HEK293 (cell line): ENCODE results near the gene ZCCHC9.

Experiments used
- CTCF ChIA-PET: fragments of 350-600 bp; formaldehyde crosslinking; extraction: SDS; loops from one replicate; lab custom pipeline; 2021; ENCODE audit warnings: antibody characterized with exemption; lab: Yijun Ruan, JAX
- POLR2A ChIA-PET: fragments of 300-600 bp; formaldehyde crosslinking; extraction: SDS; loops from one replicate; lab custom pipeline; 2020; ENCODE audit warnings: antibody characterized with exemption, inconsistent platforms; lab: Yijun Ruan, JAX
- H3K27ac ChIP-seq: fragments of 200-500 bp; sonication (Bioruptor generic); 2 replicates; pipeline ENCODE4 v1.5.1; 2014; ENCODE audit warnings: low read depth, low read length, control low read depth, inconsistent platforms; ENCODE audit errors: extremely low read depth
- H3K36me3 ChIP-seq, 2 experiments: fragments of 200-500 bp in 1 of 2; sonication (Bioruptor generic) in 1 of 2; 1 replicate in 1 of 2; 2 replicates in 1 of 2; pipeline ENCODE4 v1.5.1; 2014 to 2017; ENCODE audit warnings: inconsistent platforms in 2 of 2, low read length in 2 of 2; ENCODE audit not compliant: control insufficient read depth in 2 of 2, insufficient read depth in 1 of 2
- H3K4me1 ChIP-seq: fragments of 200-500 bp; sonication (Bioruptor generic); 2 replicates; pipeline ENCODE4 v1.5.1; 2014; ENCODE audit warnings: mild to moderate bottlenecking, low read length, inconsistent platforms; ENCODE audit not compliant: control insufficient read depth, insufficient read depth
- H3K4me3 ChIP-seq: 2 replicates; pipeline ENCODE4 v1.5.1; 2011; ENCODE audit warnings: low read depth, mild to moderate bottlenecking, control low read depth, low read length, moderate library complexity
- H3K9me3 ChIP-seq: fragments of 200-500 bp; sonication (Bioruptor generic); 2 replicates; pipeline ENCODE4 v1.5.1; 2014; ENCODE audit warnings: low read depth, low read length, inconsistent platforms; ENCODE audit not compliant: control insufficient read depth, insufficient read depth
- GLI4 ChIP-seq: fragments of 450-650 bp; formaldehyde crosslinking; IDR thresholded peaks from 2 replicates; pipeline ENCODE4 v1.5.1; 2016; ENCODE audit warnings: missing biosample characterization, missing genetic modification characterization
- KLF16 ChIP-seq: fragments of 450-650 bp; formaldehyde crosslinking; IDR thresholded peaks from 2 replicates; pipeline ENCODE4 v1.5.1; 2017; ENCODE audit warnings: missing biosample characterization, missing genetic modification characterization
- KLF7 ChIP-seq: fragments of 450-650 bp; formaldehyde crosslinking; IDR thresholded peaks from 2 replicates; pipeline ENCODE4 v1.5.1; 2016; ENCODE audit warnings: missing biosample characterization, missing genetic modification characterization, borderline replicate concordance
- OVOL3 ChIP-seq: fragments of 450-650 bp; formaldehyde crosslinking; IDR thresholded peaks from 2 replicates; pipeline ENCODE4 v1.5.1; 2016; ENCODE audit warnings: missing biosample characterization, missing genetic modification characterization
- PRDM2 ChIP-seq: fragments of 450-650 bp; formaldehyde crosslinking; IDR thresholded peaks from 2 replicates; pipeline ENCODE4 v1.5.1; 2016; ENCODE audit warnings: missing biosample characterization, missing genetic modification characterization, borderline replicate concordance
- SALL2 ChIP-seq: fragments of 450-650 bp; formaldehyde crosslinking; IDR thresholded peaks from 2 replicates; pipeline ENCODE4 v1.5.0; 2017; ENCODE audit warnings: missing biosample characterization, mild to moderate bottlenecking, missing genetic modification characterization, borderline replicate concordance
- SP3 ChIP-seq: fragments of 450-650 bp; formaldehyde crosslinking; IDR thresholded peaks from 2 replicates; pipeline ENCODE4 v1.5.1; 2016; ENCODE audit warnings: missing biosample characterization, missing genetic modification characterization
- WT1 ChIP-seq: fragments of 450-650 bp; formaldehyde crosslinking; IDR thresholded peaks from 2 replicates; pipeline ENCODE4 v1.5.1; 2016; ENCODE audit warnings: missing biosample characterization, missing genetic modification characterization
- ZBTB49 ChIP-seq: fragments of 450-650 bp; formaldehyde crosslinking; IDR thresholded peaks from 2 replicates; pipeline ENCODE4 v1.5.1; 2016; ENCODE audit warnings: missing biosample characterization, missing genetic modification characterization, low read depth
- ZNF266 ChIP-seq: fragments of 450-650 bp; formaldehyde crosslinking; IDR thresholded peaks from 2 replicates; pipeline ENCODE4 v1.5.1; 2016; ENCODE audit warnings: missing biosample characterization, missing genetic modification characterization, low read depth
- ZNF366 ChIP-seq: fragments of 450-650 bp; formaldehyde crosslinking; conservative IDR thresholded peaks from 2 replicates; pipeline ENCODE4 v1.5.1; 2016; ENCODE audit warnings: missing biosample characterization, missing genetic modification characterization
- ZNF391 ChIP-seq: fragments of 450-650 bp; formaldehyde crosslinking; IDR thresholded peaks from 2 replicates; pipeline ENCODE4 v1.5.1; 2016; ENCODE audit warnings: low read depth, missing biosample characterization, missing genetic modification characterization, borderline replicate concordance
- ZNF513 ChIP-seq: fragments of 450-650 bp; IDR thresholded peaks from 2 replicates; pipeline ENCODE4 v1.5.1; 2018; ENCODE audit warnings: missing biosample characterization, missing genetic modification characterization
- ZNF514 ChIP-seq: fragments of 450-650 bp; formaldehyde crosslinking; IDR thresholded peaks from 2 replicates; pipeline ENCODE4 v1.5.1; 2016; ENCODE audit warnings: missing biosample characterization, missing genetic modification characterization
- ZNF530 ChIP-seq: fragments of 450-650 bp; formaldehyde crosslinking; IDR thresholded peaks from 2 replicates; pipeline ENCODE4 v1.5.1; 2016; ENCODE audit warnings: low read depth, missing biosample characterization, missing genetic modification characterization
- ZNF555 ChIP-seq: fragments of 450-650 bp; formaldehyde crosslinking; conservative IDR thresholded peaks from 2 replicates; pipeline ENCODE4 v1.5.1; 2017; ENCODE audit warnings: missing biosample characterization, mild to moderate bottlenecking, missing genetic modification characterization, inconsistent platforms
- ZNF76 ChIP-seq: fragments of 450-650 bp; formaldehyde crosslinking; IDR thresholded peaks from 2 replicates; pipeline ENCODE4; 2016; ENCODE audit warnings: low read depth, missing biosample characterization, missing genetic modification characterization, borderline replicate concordance
- ZSCAN4 ChIP-seq: fragments of 450-650 bp; formaldehyde crosslinking; IDR thresholded peaks from 2 replicates; pipeline ENCODE4 v1.5.1; 2017; ENCODE audit warnings: missing biosample characterization, missing genetic modification characterization

ZCCHC9 gene

GRCh38 chr5:81283976-81284375, 17.4 kb upstream of the ZCCHC9 start:
- H3K27ac ChIP-seq = no peak overlapping the region
- no peaks in the 10 kb centered on the region for H3K4me1 ChIP-seq
- H3K36me3 ChIP-seq = no peaks in the 10 kb centered on the region; a peak in 1 of 3 replicates
- ChIA-PET POLR2A (no interaction called here), CTCF (interaction anchor here (0.6 to 2.0 kb wide), 3 partner anchors 15 to 806 kb away, joined by 3 to 9 read pairs (median 4); no protein-coding TSS in a partner anchor)
- no peaks in the 10 kb centered on the region for H3K9me3 ChIP-seq
- H3K4me3 ChIP-seq = no peak overlapping the region
- TF ChIP-seq SP3 (tag by site-specific recombination) (no peak), ZNF391 (tag by site-specific recombination) (no peak), ZNF555 (no peak), ZBTB49 (tag by site-specific recombination) (no peak), WT1 (tag by site-specific recombination) (no peak), ZNF530 (tag by site-specific recombination) (no peak), KLF16 (tag by site-specific recombination) (no peak), PRDM2 (tag by site-specific recombination) (no peak), OVOL3 (no peak), ZNF514 (tag by site-specific recombination) (no peak), ZNF513 (tag by site-specific recombination) (no peak), GLI4 (tag by site-specific recombination) (no peak), ZNF266 (tag by site-specific recombination) (no peak), ZNF366 (tag by site-specific recombination) (no peak), SALL2 (tag by site-specific recombination) (no peak), ZNF76 (tag by site-specific recombination) (no peak), ZSCAN4 (no peak), KLF7 (tag by site-specific recombination) (no peak)
- TF ChIP-seq, all 188 proteins: peak for 0
